Testis (tissue), 2 donors: ENCODE results near the gene HECW1.

Experiments
- POLR2A ChIP-seq: fragments of 450-650 bp; IDR thresholded peaks from one replicate; pipeline ENCODE4 v1.6.1; 2017; ENCODE audit warnings: antibody characterized with exemption, mild to moderate bottlenecking, moderate library complexity
- TF ChIP-seq, protein P1 (sequence below), 3 experiments: fragments of 450-650 bp in 2 of 3; fragments of 200-600 bp in 1 of 3; sonication (generic) in 1 of 3; IDR thresholded peaks; one replicate each; pipeline ENCODE4 v1.5.1; 2016 to 2019; ENCODE audit warnings: antibody characterized with exemption in 3 of 3, mild to moderate bottlenecking in 2 of 3, moderate library complexity in 1 of 3

DNA sequence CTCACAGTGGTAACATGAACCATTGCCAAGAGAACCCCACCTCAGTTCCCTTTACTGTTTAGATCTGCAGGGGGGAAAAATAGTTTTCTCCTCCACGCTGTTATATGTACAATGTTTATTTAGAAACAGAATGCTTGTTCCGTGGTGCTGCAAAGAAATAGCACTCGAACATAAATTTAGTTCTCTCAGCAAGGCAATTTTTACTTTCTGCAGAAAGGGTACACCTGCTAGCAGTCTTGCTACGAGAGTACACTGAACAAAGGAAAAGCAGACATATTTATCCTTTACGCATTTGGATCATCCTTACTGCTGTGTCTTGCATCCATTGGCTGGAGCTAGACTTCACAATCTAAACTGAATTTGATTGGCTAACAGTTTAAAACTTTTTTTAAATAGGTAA is 178.5 kb downstream of the HECW1 start:
- TF ChIP-seq, protein P1, sequence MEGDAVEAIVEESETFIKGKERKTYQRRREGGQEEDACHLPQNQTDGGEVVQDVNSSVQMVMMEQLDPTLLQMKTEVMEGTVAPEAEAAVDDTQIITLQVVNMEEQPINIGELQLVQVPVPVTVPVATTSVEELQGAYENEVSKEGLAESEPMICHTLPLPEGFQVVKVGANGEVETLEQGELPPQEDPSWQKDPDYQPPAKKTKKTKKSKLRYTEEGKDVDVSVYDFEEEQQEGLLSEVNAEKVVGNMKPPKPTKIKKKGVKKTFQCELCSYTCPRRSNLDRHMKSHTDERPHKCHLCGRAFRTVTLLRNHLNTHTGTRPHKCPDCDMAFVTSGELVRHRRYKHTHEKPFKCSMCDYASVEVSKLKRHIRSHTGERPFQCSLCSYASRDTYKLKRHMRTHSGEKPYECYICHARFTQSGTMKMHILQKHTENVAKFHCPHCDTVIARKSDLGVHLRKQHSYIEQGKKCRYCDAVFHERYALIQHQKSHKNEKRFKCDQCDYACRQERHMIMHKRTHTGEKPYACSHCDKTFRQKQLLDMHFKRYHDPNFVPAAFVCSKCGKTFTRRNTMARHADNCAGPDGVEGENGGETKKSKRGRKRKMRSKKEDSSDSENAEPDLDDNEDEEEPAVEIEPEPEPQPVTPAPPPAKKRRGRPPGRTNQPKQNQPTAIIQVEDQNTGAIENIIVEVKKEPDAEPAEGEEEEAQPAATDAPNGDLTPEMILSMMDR (IDR thresholded peaks at IDR 0.05), result no peak
- no peak for TF ChIP-seq POLR2A
